IMR-90 (cell line): ENCODE measurements around the gene SENP2. TPM values are rescaled to one million over a fixed set of nuclear protein-coding genes. Genes with fewer than 3 reads are reported as not detected.
A peak's percentile ranks its signal among the peaks of the same experiment; 100 is the strongest.
"Not testable (repeated sequence)": the region's sequence is repeated elsewhere in the genome, so short reads cannot be mapped to it uniquely, and the experiment has no call there.

Source experiments
- ATAC-seq: fragments of 200-7000 bp; cut with Tn5 transposase; 2 replicates; pipeline ENCODE4 v1.9.1; 2020; ENCODE audit warnings: low read depth, mild to moderate bottlenecking, moderate library complexity
- BruUV-seq: library from RNA; stranded (reverse); fragments of 400-500 nt; replicated peaks from 2 replicates; lab custom pipeline; 2021; lab: Mats Ljungman, UMichigan
- CTCF ChIA-PET: fragments of 300-600 bp; formaldehyde crosslinking; extraction: SDS; loops from one replicate; lab custom pipeline; 2021; ENCODE audit warnings: antibody characterized with exemption; lab: Yijun Ruan, JAX
- POLR2A ChIA-PET: fragments of 300-600 bp; sonication (Branson Sonifier 250); formaldehyde crosslinking; loops from one replicate; lab custom pipeline; 2022; ENCODE audit warnings: antibody characterized with exemption; ENCODE audit not compliant: unreplicated experiment; lab: Charles Lee
- DNase-seq: peaks from one replicate; pipeline ENCODE4 v3.0.0; 2013
- H2AFZ ChIP-seq: replicated peaks from 2 replicates; pipeline ENCODE3; 2013; ENCODE audit warnings: low read length, mild to moderate bottlenecking; ENCODE audit not compliant: poor library complexity
- H2AK5ac ChIP-seq: 2 replicates; pipeline ENCODE4 v1.6.1; 2013; ENCODE audit warnings: low read depth, low read length, inconsistent platforms
- H2AK9ac ChIP-seq: replicated peaks from 2 replicates; pipeline ENCODE3; 2013; ENCODE audit warnings: mild to moderate bottlenecking, low read depth, low read length, moderate library complexity; ENCODE audit not compliant: poor library complexity
- H2BK120ac ChIP-seq: 2 replicates; pipeline ENCODE4 v1.6.1; 2013; ENCODE audit warnings: low read depth, low read length, inconsistent platforms
- H2BK15ac ChIP-seq: 3 replicates; pipeline ENCODE4 v1.6.1; 2013; ENCODE audit warnings: low read depth, low read length, inconsistent platforms
- H2BK20ac ChIP-seq: 2 replicates; pipeline ENCODE4 v1.6.1; 2013; ENCODE audit warnings: low read depth, mild to moderate bottlenecking, inconsistent platforms, low read length, moderate library complexity
- H2BK5ac ChIP-seq: 2 replicates; pipeline ENCODE4 v1.6.1; 2013; ENCODE audit warnings: mild to moderate bottlenecking, low read depth, low read length, inconsistent platforms; ENCODE audit not compliant: poor library complexity, severe bottlenecking
- H3K14ac ChIP-seq: replicated peaks from 2 replicates; pipeline ENCODE4 v1.6.1; 2013; ENCODE audit warnings: low read depth, low read length, inconsistent platforms
- H3K18ac ChIP-seq: 2 replicates; pipeline ENCODE4 v1.6.1; 2013; ENCODE audit warnings: low read depth, low read length, control low read depth
- H3K23ac ChIP-seq: 2 replicates; pipeline ENCODE4 v1.6.1; 2013; ENCODE audit warnings: low read depth, low read length, inconsistent platforms
- H3K27ac ChIP-seq: 2 replicates; pipeline ENCODE4 v1.5.1; 2013; ENCODE audit warnings: mild to moderate bottlenecking, control low read depth, low read length; ENCODE audit not compliant: insufficient read depth
- H3K27me3 ChIP-seq: 2 replicates; pipeline ENCODE4 v1.6.1; 2013; ENCODE audit warnings: low read length; ENCODE audit not compliant: control insufficient read depth, insufficient read depth
- H3K36me3 ChIP-seq: 2 replicates; pipeline ENCODE4 v1.6.1; 2013; ENCODE audit warnings: low read length, mixed read lengths; ENCODE audit not compliant: control insufficient read depth, insufficient read depth
- H3K4ac ChIP-seq: 2 replicates; pipeline ENCODE4 v1.6.1; 2013; ENCODE audit warnings: low read depth, low read length, inconsistent platforms
- H3K4me1 ChIP-seq: 2 replicates; pipeline ENCODE4 v1.6.1; 2013; ENCODE audit warnings: low read length, mixed read lengths; ENCODE audit not compliant: control insufficient read depth, insufficient read depth
- H3K4me2 ChIP-seq: 2 replicates; pipeline ENCODE4 v1.6.1; 2013; ENCODE audit warnings: low read depth, mild to moderate bottlenecking, control low read depth, low read length, moderate library complexity
- H3K4me3 ChIP-seq: 2 replicates; pipeline ENCODE4 v1.5.1; 2013; ENCODE audit warnings: low read depth, mild to moderate bottlenecking, control low read depth, low read length, moderate library complexity; ENCODE audit not compliant: insufficient read depth
- H3K56ac ChIP-seq: 2 replicates; pipeline ENCODE4 v1.6.1; 2013; ENCODE audit warnings: low read length, inconsistent platforms; ENCODE audit not compliant: insufficient read depth; ENCODE audit errors: extremely low read depth
- H3K79me1 ChIP-seq, 2 experiments: 2 replicates each; pipeline ENCODE4 v1.6.1; 2013; ENCODE audit warnings: low read length in 2 of 2, inconsistent platforms in 1 of 2, low read depth in 1 of 2
- H3K9ac ChIP-seq: 2 replicates; pipeline ENCODE4 v1.6.1; 2013; ENCODE audit warnings: low read depth, low read length, control low read depth
- H3K9me1 ChIP-seq: 2 replicates; pipeline ENCODE4 v1.6.1; 2013; ENCODE audit warnings: low read length, inconsistent platforms; ENCODE audit not compliant: insufficient read depth
- H3K9me3 ChIP-seq: 2 replicates; pipeline ENCODE4 v1.6.1; 2013; ENCODE audit warnings: low read length; ENCODE audit not compliant: control insufficient read depth, insufficient read depth
- H4K20me1 ChIP-seq: 2 replicates; pipeline ENCODE4 v1.6.1; 2013; ENCODE audit warnings: low read length, inconsistent platforms; ENCODE audit not compliant: insufficient read depth
- H4K5ac ChIP-seq: 2 replicates; pipeline ENCODE4 v1.6.1; 2013; ENCODE audit warnings: mild to moderate bottlenecking, low read depth, low read length, control low read depth
- H4K8ac ChIP-seq, 2 experiments: 2 replicates each; pipeline ENCODE4 v1.6.1; 2013; ENCODE audit warnings: low read depth in 2 of 2, low read length in 2 of 2, control low read depth in 1 of 2, inconsistent platforms in 1 of 2
- H4K91ac ChIP-seq: 2 replicates; pipeline ENCODE4 v1.6.1; 2013; ENCODE audit warnings: low read depth, low read length, inconsistent platforms; ENCODE audit not compliant: insufficient read depth
- RAD21 ChIP-seq: IDR thresholded peaks from 2 replicates; pipeline ENCODE4 v1.6.1; 2012; ENCODE audit warnings: low read length, improper control_type of control experiment
- SMC3 ChIP-seq: fragments of 150-350 bp; IDR thresholded peaks from 2 replicates; pipeline ENCODE4 v1.6.1; 2016; ENCODE audit warnings: low read depth, mild to moderate bottlenecking, antibody characterized with exemption, low read length, moderate library complexity
- WGBS, 2 experiments: methylation state at CpG; one replicate each; pipeline versions ENCODE4 v1.1.5 to v1.1.7; 2013; ENCODE audit warnings: missing lambda C conversion rate in 2 of 2; ENCODE audit not compliant: insufficient read length in 1 of 2; ENCODE audit errors: extremely low coverage in 2 of 2; 5-methylcytosine and 5-hydroxymethylcytosine counted together
- dilution Hi-C: fragments of 300-500 bp; cut with HindIII; formaldehyde crosslinking; loops from one replicate; pipeline ENCODE4 v1.14.3; 2018; ENCODE audit warnings: low sequenced_read_pairs; ENCODE audit not compliant: unreplicated experiment
- in situ Hi-C: fragments of 300-500 bp; cut with MboI; formaldehyde crosslinking; loops from 3 replicates; pipeline ENCODE4 v1.14.3; 2019; ENCODE audit warnings: low sequenced_read_pairs, inconsistent platforms, mixed read lengths
- intact Hi-C: fragments of 100-400 bp; cut with micrococcal nuclease; formaldehyde crosslinking; loops from 2 replicates; pipeline ENCODE4 v1.10.0; 2022
- polyA plus RNA-seq, 3 experiments: library from polyadenylated mRNA; depleted of rRNA; stranded (reverse); fragments of >200 nt; gene quantifications; 2 replicates each; pipeline ENCODE4 v1.2.3, GENCODE V29; 2012; ENCODE audit warnings: low replicate concordance in 1 of 3
- total RNA-seq: library from RNA; depleted of rRNA; stranded (reverse); fragments of >200 nt; gene quantifications from 2 replicates; pipeline ENCODE4 v1.2.3, GENCODE V29; 2012
- TF ChIP-seq, protein P1 (sequence below): conservative IDR thresholded peaks from 2 replicates; pipeline ENCODE4 v1.5.1; 2012; ENCODE audit warnings: mild to moderate bottlenecking, low read depth, low read length, improper control_type of control experiment

Gene SENP2
- total and polyA plus RNA-seq, 2 of the 4 experiments (the other 2 are of a cell fraction): 9.4 to 15.2 TPM

DNA sequence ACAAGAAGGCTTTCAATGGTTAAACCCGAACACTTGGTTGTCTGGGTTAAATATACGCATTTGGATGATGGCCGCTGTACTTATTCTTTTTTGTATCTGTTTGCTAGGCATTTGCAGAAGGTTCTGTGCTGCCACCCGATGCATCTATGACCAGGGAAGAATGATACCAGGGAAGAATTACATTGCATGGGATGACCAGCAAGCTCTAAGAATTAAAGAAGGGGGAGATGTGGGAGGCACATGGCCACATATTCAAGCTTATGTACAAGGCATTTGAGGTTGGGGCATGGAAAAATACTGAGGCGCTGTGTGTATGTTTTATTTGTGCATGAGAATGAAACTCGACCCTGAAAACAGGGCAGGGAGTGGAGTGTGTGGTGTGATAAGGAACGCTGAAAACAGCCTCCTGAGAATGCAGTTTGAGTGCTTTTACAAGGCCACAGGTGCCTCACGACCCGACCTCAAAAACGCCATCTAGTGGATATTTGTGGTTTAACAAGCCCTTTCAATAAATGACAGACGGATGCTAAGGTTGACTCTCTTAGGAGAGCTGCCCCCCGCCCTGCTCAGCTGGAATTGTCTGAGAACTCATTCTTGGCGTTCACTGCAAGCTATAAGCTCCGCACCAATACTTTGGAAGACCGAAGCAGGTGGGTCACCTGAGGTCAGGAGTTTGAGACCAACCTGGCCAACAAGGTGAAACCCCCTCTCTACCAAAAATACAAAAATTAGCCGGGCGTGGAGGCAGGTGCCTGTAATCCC, 10.8 kb upstream of the SENP2 start:
- intact Hi-C loops: loop anchor here (5.0 kb wide), 1 partner anchor 223 kb away; no protein-coding TSS in a partner anchor
- H2AK5ac ChIP-seq, H4K20me1 ChIP-seq, H2AFZ ChIP-seq, H3K14ac ChIP-seq, H2BK15ac ChIP-seq, H3K27me3 ChIP-seq, H3K9me3 ChIP-seq, H3K4me2 ChIP-seq, H2BK20ac ChIP-seq, H2BK120ac ChIP-seq, in situ Hi-C loops, POLR2A ChIA-PET, H3K9ac ChIP-seq, H3K4me3 ChIP-seq, H3K4me1 ChIP-seq, dilution Hi-C loops, H4K8ac ChIP-seq, H3K36me3 ChIP-seq, H4K5ac ChIP-seq, H4K91ac ChIP-seq, H3K18ac ChIP-seq, H3K4ac ChIP-seq, H3K27ac ChIP-seq, H3K23ac ChIP-seq, BruUV-seq, H2BK5ac ChIP-seq, H3K9me1 ChIP-seq, H2AK9ac ChIP-seq, H3K56ac ChIP-seq, H3K79me1 ChIP-seq: not testable (repeated sequence)
- peak; percentile 71; the same call in 1 of the 2 replicates for ATAC-seq
- WGBS, 2 experiments: 0% methylated on average over 3 of the region's 17 CpGs; no CpG with 5 or more reads in 1 of the 2 experiments
- peak; percentile 38 for DNase-seq
- CTCF ChIA-PET: interaction anchor here (0.7 to 1.8 kb wide), 5 partner anchors 11 to 219 kb away, joined by 3 to 10 read pairs (median 4); partner anchors contain the start of gene SENP2
- TF ChIP-seq, protein P1, sequence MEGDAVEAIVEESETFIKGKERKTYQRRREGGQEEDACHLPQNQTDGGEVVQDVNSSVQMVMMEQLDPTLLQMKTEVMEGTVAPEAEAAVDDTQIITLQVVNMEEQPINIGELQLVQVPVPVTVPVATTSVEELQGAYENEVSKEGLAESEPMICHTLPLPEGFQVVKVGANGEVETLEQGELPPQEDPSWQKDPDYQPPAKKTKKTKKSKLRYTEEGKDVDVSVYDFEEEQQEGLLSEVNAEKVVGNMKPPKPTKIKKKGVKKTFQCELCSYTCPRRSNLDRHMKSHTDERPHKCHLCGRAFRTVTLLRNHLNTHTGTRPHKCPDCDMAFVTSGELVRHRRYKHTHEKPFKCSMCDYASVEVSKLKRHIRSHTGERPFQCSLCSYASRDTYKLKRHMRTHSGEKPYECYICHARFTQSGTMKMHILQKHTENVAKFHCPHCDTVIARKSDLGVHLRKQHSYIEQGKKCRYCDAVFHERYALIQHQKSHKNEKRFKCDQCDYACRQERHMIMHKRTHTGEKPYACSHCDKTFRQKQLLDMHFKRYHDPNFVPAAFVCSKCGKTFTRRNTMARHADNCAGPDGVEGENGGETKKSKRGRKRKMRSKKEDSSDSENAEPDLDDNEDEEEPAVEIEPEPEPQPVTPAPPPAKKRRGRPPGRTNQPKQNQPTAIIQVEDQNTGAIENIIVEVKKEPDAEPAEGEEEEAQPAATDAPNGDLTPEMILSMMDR: peak; percentile 47
- TF ChIP-seq SMC3 (peak; percentile 28; the same call in 1 of the 2 replicates), RAD21 (peak; percentile 46)
